ENCODE data around the gene EYA2. TPM values are rescaled to one million over a fixed set of nuclear protein-coding genes. Genes with fewer than 3 reads are reported as not detected.

Gene EYA2
- total and polyA plus RNA-seq, 2 experiments from 2014 or later, result 1.4 to 2.0 TPM

DNA sequence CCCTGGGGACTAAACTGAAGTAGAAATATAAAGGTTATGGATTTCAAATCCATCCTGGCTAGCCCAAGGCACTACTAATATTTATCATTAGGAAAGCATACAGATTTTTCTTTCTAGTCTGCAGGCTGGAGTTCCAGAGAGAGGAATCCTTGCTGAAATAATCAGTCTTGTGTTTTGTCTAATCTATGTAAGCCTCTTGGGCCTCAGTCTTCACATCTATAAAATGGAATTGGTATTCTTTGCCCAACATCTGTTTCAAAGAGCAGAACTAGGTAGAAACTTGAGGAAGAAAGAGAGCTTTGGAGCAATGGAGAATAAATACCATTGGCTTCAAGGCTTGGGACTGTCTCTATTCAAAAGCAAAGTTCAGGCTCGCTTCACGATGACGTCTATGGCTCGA, 249.8 kb downstream of the EYA2 start:
- no peaks in the 10 kb centered on the region for H3K27me3 ChIP-seq

DNA sequence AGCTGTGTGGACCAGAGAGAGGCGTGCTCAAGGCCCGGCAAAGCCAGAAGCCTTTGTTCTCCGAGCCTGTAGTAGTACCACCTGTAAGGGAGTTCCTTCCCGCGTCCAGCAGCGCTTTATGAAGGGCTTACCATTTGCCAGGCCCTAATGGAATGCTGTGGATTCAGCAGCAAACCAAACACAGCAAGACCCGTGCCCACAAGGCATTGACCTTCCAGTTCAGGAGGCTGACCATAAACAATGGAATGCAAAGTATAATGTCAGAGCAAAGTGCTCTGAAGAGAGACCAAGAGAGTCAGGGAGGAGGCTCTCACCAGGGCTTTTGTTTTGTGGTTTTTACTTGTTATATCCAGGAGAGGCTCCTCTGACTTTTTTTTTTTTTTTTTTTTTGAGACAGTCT, 252.0 kb downstream of the EYA2 start:
- 36% methylated on average over 7 of the region's 7 CpGs for WGBS (ENCODE audit: low lambda C conversion rate, missing lambda C conversion rate)
- Histone ChIP-seq H3K27ac (no peak overlapping the region), H2AFZ (no peak overlapping the region), H3K27me3 (no peaks in the 10 kb centered on the region), H3K4me2 (peak overlapping the region; percentile 37), H3K79me2 (no peaks in the 10 kb centered on the region), H3K36me3 (replicated peaks; ENCODE audit: insufficient read depth, low read depth) (no peaks in the 10 kb centered on the region), H3K4me1 (ENCODE audit: insufficient read depth) (peaks cover 21% of the 10 kb centered on the region), H3K9me3 (ENCODE audit: low read depth) (no peaks in the 10 kb centered on the region), H4K20me1 (ENCODE audit: insufficient read depth, poor library complexity, severe bottlenecking) (no peaks in the 10 kb centered on the region), H3K9me2 (replicated peaks; ENCODE audit: insufficient read depth) (no peaks in the 10 kb centered on the region), H3K4me3 (no peak overlapping the region)
- DNase-seq (ENCODE audit: low spot score), result no peak
- TF ChIP-seq EZH2phosphoT487 (IDR thresholded peaks at IDR 0.05; ENCODE audit: low read depth, severe bottlenecking, unreplicated experiment), result no peak
- TF ChIP-seq, protein P1, sequence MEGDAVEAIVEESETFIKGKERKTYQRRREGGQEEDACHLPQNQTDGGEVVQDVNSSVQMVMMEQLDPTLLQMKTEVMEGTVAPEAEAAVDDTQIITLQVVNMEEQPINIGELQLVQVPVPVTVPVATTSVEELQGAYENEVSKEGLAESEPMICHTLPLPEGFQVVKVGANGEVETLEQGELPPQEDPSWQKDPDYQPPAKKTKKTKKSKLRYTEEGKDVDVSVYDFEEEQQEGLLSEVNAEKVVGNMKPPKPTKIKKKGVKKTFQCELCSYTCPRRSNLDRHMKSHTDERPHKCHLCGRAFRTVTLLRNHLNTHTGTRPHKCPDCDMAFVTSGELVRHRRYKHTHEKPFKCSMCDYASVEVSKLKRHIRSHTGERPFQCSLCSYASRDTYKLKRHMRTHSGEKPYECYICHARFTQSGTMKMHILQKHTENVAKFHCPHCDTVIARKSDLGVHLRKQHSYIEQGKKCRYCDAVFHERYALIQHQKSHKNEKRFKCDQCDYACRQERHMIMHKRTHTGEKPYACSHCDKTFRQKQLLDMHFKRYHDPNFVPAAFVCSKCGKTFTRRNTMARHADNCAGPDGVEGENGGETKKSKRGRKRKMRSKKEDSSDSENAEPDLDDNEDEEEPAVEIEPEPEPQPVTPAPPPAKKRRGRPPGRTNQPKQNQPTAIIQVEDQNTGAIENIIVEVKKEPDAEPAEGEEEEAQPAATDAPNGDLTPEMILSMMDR (IDR thresholded peaks at IDR 0.05; ENCODE audit: poor library complexity), result no peak
- no peak for TF ChIP-seq EZH2 (IDR thresholded peaks at IDR 0.05; ENCODE audit: borderline replicate concordance)

More for the DNA sequence above, 249.8 kb downstream of the EYA2 start:
- no peaks in the 10 kb centered on the region for H3K9me2 ChIP-seq (replicated peaks; ENCODE audit: insufficient read depth)
- H3K4me1 ChIP-seq (ENCODE audit: insufficient read depth), result peaks cover 21% of the 10 kb centered on the region
- no peaks in the 10 kb centered on the region for H3K79me2 ChIP-seq
- no peaks in the 10 kb centered on the region for H3K9me3 ChIP-seq (ENCODE audit: low read depth)
- 97% methylated on average over 4 of the region's 4 CpGs for WGBS (ENCODE audit: low lambda C conversion rate, missing lambda C conversion rate)
- H4K20me1 ChIP-seq (ENCODE audit: insufficient read depth, poor library complexity, severe bottlenecking), result no peaks in the 10 kb centered on the region
- no peak overlapping the region for H3K4me3 ChIP-seq
- H2AFZ ChIP-seq, result no peak overlapping the region
- TF ChIP-seq, protein P1 (IDR thresholded peaks at IDR 0.05; ENCODE audit: poor library complexity), result no peak
- TF ChIP-seq EZH2phosphoT487 (IDR thresholded peaks at IDR 0.05; ENCODE audit: low read depth, severe bottlenecking, unreplicated experiment) (no peak), EZH2 (IDR thresholded peaks at IDR 0.05; ENCODE audit: borderline replicate concordance) (no peak)
- no peak overlapping the region for H3K27ac ChIP-seq
- no peaks in the 10 kb centered on the region for H3K36me3 ChIP-seq (replicated peaks; ENCODE audit: insufficient read depth, low read depth)
- DNase-seq (ENCODE audit: low spot score), result no peak
- no peak overlapping the region for H3K4me2 ChIP-seq

DNA sequence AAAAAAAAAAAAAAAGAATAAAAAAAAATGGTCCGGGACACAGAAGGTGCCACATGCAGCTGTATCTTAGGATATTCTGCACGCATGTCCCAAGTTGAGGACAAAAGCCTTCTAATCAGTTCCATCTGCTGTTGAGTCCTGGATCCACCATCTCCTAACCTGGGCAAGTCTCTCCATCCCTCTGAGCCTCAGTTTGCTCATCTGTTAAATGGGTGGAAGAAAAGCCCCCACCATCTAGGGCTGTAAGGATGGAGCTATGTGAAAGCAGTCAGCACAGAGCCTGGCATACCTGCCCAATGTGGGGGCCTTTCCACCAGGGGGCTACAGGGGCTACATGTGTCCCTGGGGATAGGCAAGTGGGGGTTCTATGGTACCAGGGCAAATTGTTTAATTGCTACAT, 253.4 kb downstream of the EYA2 start:
- peaks cover 11% of the 10 kb centered on the region for H3K4me1 ChIP-seq (ENCODE audit: insufficient read depth)
- no peaks in the 10 kb centered on the region for H3K9me2 ChIP-seq (replicated peaks; ENCODE audit: insufficient read depth)
- WGBS (ENCODE audit: low lambda C conversion rate, missing lambda C conversion rate), result 100% methylated on average over 2 of the region's 2 CpGs
- no peaks in the 10 kb centered on the region for H3K79me2 ChIP-seq
- DNase-seq (ENCODE audit: low spot score), result no peak
- H3K27ac ChIP-seq, result no peak overlapping the region
- H2AFZ ChIP-seq, result no peak overlapping the region
- no peak overlapping the region for H3K4me2 ChIP-seq
- no peaks in the 10 kb centered on the region for H3K36me3 ChIP-seq (replicated peaks; ENCODE audit: insufficient read depth, low read depth)
- no peaks in the 10 kb centered on the region for H3K27me3 ChIP-seq
- no peaks in the 10 kb centered on the region for H3K9me3 ChIP-seq (ENCODE audit: low read depth)
- TF ChIP-seq EZH2phosphoT487 (IDR thresholded peaks at IDR 0.05; ENCODE audit: low read depth, severe bottlenecking, unreplicated experiment) (no peak), EZH2 (IDR thresholded peaks at IDR 0.05; ENCODE audit: borderline replicate concordance) (no peak)
- TF ChIP-seq, protein P1 (IDR thresholded peaks at IDR 0.05; ENCODE audit: poor library complexity), result no peak
- no peaks in the 10 kb centered on the region for H4K20me1 ChIP-seq (ENCODE audit: insufficient read depth, poor library complexity, severe bottlenecking)
- no peak overlapping the region for H3K4me3 ChIP-seq

DNA sequence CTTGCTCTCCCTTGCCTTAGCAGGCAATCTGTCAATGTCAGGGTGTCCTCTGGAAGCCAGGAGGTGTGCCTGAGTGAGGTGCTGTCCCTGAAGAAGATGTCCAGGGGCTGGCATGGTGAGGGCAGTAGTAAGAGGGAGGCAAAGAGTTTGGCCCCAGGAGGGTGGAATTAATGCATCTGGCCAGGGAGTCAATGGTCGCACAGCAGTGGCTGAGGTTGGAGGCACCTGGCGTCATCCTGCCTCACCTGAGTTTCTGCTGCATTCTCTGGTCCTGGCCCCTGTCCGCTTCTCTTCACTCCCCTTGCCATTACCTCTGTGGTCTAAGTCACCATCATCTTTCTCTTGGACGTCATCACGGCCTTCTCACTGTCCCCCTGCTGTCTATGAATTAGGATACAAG, 255.3 kb downstream of the EYA2 start:
- 89% methylated on average over 5 of the region's 5 CpGs for WGBS (ENCODE audit: low lambda C conversion rate, missing lambda C conversion rate)
- TF ChIP-seq, protein P1 (IDR thresholded peaks at IDR 0.05; ENCODE audit: poor library complexity), result no peak
- TF ChIP-seq EZH2phosphoT487 (IDR thresholded peaks at IDR 0.05; ENCODE audit: low read depth, severe bottlenecking, unreplicated experiment), result no peak
- no peak for TF ChIP-seq EZH2 (IDR thresholded peaks at IDR 0.05; ENCODE audit: borderline replicate concordance)
- no peaks in the 10 kb centered on the region for H3K36me3 ChIP-seq (replicated peaks; ENCODE audit: insufficient read depth, low read depth)
- peaks cover 4% of the 10 kb centered on the region for H3K4me1 ChIP-seq (ENCODE audit: insufficient read depth)
- no peak overlapping the region for H3K27ac ChIP-seq
- no peak overlapping the region for H2AFZ ChIP-seq
- H3K4me2 ChIP-seq, result no peak overlapping the region
- no peak for DNase-seq (ENCODE audit: low spot score)
- no peaks in the 10 kb centered on the region for H3K9me3 ChIP-seq (ENCODE audit: low read depth)
- H3K4me3 ChIP-seq, result no peak overlapping the region
- no peaks in the 10 kb centered on the region for H3K79me2 ChIP-seq
- H4K20me1 ChIP-seq (ENCODE audit: insufficient read depth, poor library complexity, severe bottlenecking), result no peaks in the 10 kb centered on the region
- no peaks in the 10 kb centered on the region for H3K27me3 ChIP-seq
- H3K9me2 ChIP-seq (replicated peaks; ENCODE audit: insufficient read depth), result no peaks in the 10 kb centered on the region

Measured in hepatocyte (in vitro differentiated cells).